Aorta (tissue), 5 donors: ENCODE data around the gene TCF21. TPM values are rescaled to one million over a fixed set of nuclear protein-coding genes. Genes with fewer than 3 reads are reported as not detected.
"Not testable (repeated sequence)": the region's sequence is repeated elsewhere in the genome, so short reads cannot be mapped to it uniquely, and the experiment has no call there.

Experiments used
- ATAC-seq: fragments of 200-7000 bp; cut with Tn5 transposase; one replicate; pipeline ENCODE4 v1.9.1; 2022; ENCODE audit warnings: moderate library complexity; ENCODE audit not compliant: low FRiP score
- DNase-seq, 2 donors: peaks; one replicate each; pipeline ENCODE4 v3.0.0-alpha.2; 2020
- H3K27ac ChIP-seq, 2 donors: one replicate each; pipeline ENCODE4 v1.5.1; 2013; ENCODE audit warnings: low read length in 2 of 2, mild to moderate bottlenecking in 2 of 2, moderate library complexity in 2 of 2, control low read depth in 1 of 2, inconsistent platforms in 1 of 2, low read depth in 1 of 2
- H3K27me3 ChIP-seq, 2 donors: one replicate each; pipeline ENCODE4 v1.6.1; 2013; ENCODE audit warnings: control low read depth in 1 of 2, low read length in 1 of 2, mild to moderate bottlenecking in 1 of 2, moderate library complexity in 1 of 2; ENCODE audit not compliant: insufficient read depth in 2 of 2, control insufficient read depth in 1 of 2
- H3K36me3 ChIP-seq, 2 donors: one replicate each; pipeline ENCODE4 v1.6.1; 2013; ENCODE audit warnings: control low read depth in 1 of 2, low read length in 1 of 2, mild to moderate bottlenecking in 1 of 2; ENCODE audit not compliant: insufficient read depth in 2 of 2, control insufficient read depth in 1 of 2
- H3K4me1 ChIP-seq, 2 donors: one replicate each; pipeline ENCODE4 v1.6.1; 2013; ENCODE audit warnings: low read length in 2 of 2, control low read depth in 1 of 2, mild to moderate bottlenecking in 1 of 2, moderate library complexity in 1 of 2; ENCODE audit not compliant: insufficient read depth in 2 of 2, control insufficient read depth in 1 of 2
- H3K4me3 ChIP-seq, 2 donors: one replicate each; pipeline ENCODE4 v1.5.1; 2013; ENCODE audit warnings: low read length in 2 of 2, control low read depth in 1 of 2, mild to moderate bottlenecking in 1 of 2
- H3K9me3 ChIP-seq: one replicate; pipeline ENCODE4 v1.6.1; 2013; ENCODE audit warnings: mild to moderate bottlenecking, low read length; ENCODE audit not compliant: control insufficient read depth
- WGBS, 2 donors: extraction: QIAGEN DNeasy Blood & Tissue Kit; methylation state at CpG; one replicate each; pipeline ENCODE4 v1.1.7; 2013; 5-methylcytosine and 5-hydroxymethylcytosine counted together
- intact Hi-C, 2 donors: fragments of 100-400 bp; cut with DNase I; formaldehyde crosslinking; loops; one replicate each; pipeline versions ENCODE4 v1.14.2 to v1.15.0; 2022
- polyA plus RNA-seq, 2 donors: library from polyadenylated mRNA; stranded (reverse); fragments of 200-250 nt; gene quantifications; one replicate each; pipeline ENCODE4 v1.2.3, GENCODE V29; 2013
- total RNA-seq, 2 donors: library from RNA; stranded (reverse); fragmentation: NEBNext Ultra II Directional; extraction: Animal tissue kit (Norgen Biotek cat#: 25700); gene quantifications; one replicate each; pipeline ENCODE4 v1.2.1, GENCODE V29; 2021
- donor health status: healthy with polysubstance abuse.
- donor health status: Bipolar disorder and iron deficiency.
- donor health status: DM: no; HTN: no; CAD: no.
- donor health status: DM: no; HTN: no; CAD: no.
- donor health status: DM: yes; HTN: yes; CAD: no.

The TCF21 gene
- total and polyA plus RNA-seq, 4 donors: 0.29 to 0.63 (median 0.49) TPM

DNA sequence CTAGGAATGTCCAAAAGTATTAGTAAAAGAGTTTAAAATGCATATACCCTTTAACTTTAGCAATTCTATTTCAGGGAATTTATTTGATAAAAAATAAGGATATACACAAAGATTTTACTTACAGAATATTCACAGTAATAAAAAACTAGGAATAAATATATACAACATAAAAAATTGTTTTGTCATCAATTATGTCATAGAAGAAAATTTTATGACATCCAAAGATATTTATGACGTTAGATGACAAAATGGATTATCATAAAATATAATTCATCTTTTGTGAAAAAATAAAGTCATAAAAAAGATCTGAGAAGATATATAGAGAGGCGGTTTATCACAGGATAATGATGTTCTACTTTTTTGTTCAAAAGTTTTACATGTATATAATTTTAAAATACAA, 32.0 kb upstream of the TCF21 start:
- no peaks in the 10 kb centered on the region for H3K27me3 ChIP-seq
- intact Hi-C loops: no loop called here
- no peaks in the 10 kb centered on the region for H3K36me3 ChIP-seq
- no peak overlapping the region for H3K4me3 ChIP-seq
- peaks cover 1% of the 10 kb centered on the region for H3K9me3 ChIP-seq
- no peak overlapping the region for H3K27ac ChIP-seq
- no peaks in the 10 kb centered on the region for H3K4me1 ChIP-seq
- ATAC-seq (no peak), DNase-seq (no peak)
- 78 to 79% methylated on average over 2 of the region's 2 CpGs for WGBS, 2 donors

DNA sequence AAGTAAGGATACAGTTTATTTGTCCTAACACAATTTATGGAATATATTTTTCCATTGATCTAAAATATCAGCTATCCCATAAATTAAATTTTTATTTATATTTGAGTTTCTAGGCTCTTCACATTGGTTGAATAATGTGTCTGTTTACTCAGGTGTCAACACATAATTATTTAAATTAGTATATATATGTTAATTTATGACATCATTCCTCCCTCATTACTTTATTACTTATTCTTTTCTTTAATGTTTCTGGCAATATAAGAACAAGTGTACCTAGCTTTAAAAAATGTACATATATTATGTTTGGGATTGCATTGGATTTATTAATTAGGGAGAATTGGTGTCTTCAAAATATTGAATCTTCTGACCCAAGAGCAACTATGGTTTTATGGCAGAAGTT, 31.2 kb upstream of the TCF21 start:
- H3K27ac ChIP-seq: no peak overlapping the region
- H3K36me3 ChIP-seq: no peaks in the 10 kb centered on the region
- H3K4me3 ChIP-seq: no peak overlapping the region
- DNase-seq (no peak), ATAC-seq (no peak)
- no peaks in the 10 kb centered on the region for H3K27me3 ChIP-seq
- intact Hi-C loops: no loop called here
- H3K4me1 ChIP-seq: no peaks in the 10 kb centered on the region
- peaks cover 1% of the 10 kb centered on the region for H3K9me3 ChIP-seq

GRCh38 chr6:133861337-133861736, 27.6 kb upstream of the TCF21 start:
- H3K9me3 ChIP-seq, intact Hi-C loops: not testable (repeated sequence)

GRCh38 chr6:133863228-133863627, 25.7 kb upstream of the TCF21 start:
- no peak for DNase-seq
- Histone ChIP-seq H3K27ac (no peak overlapping the region), H3K4me1 (no peaks in the 10 kb centered on the region), H3K4me3 (no peak overlapping the region), H3K9me3 (peaks cover 8% of the 10 kb centered on the region), H3K36me3 (no peaks in the 10 kb centered on the region), H3K27me3 (peaks cover 0 to 1% of the 10 kb centered on the region in 2 donors)
- ATAC-seq: no peak
- WGBS, 2 donors: 81 to 86% methylated on average over 1 of the region's 1 CpG
- intact Hi-C loops: no loop called here

More at GRCh38 chr6:133861337-133861736, 27.6 kb upstream of the TCF21 start:
- not testable (repeated sequence) for H3K36me3 ChIP-seq, ATAC-seq, H3K27ac ChIP-seq, H3K4me1 ChIP-seq, H3K4me3 ChIP-seq, H3K27me3 ChIP-seq, DNase-seq
- WGBS, 2 donors: 72% methylated on average over 2 of the region's 2 CpGs

DNA sequence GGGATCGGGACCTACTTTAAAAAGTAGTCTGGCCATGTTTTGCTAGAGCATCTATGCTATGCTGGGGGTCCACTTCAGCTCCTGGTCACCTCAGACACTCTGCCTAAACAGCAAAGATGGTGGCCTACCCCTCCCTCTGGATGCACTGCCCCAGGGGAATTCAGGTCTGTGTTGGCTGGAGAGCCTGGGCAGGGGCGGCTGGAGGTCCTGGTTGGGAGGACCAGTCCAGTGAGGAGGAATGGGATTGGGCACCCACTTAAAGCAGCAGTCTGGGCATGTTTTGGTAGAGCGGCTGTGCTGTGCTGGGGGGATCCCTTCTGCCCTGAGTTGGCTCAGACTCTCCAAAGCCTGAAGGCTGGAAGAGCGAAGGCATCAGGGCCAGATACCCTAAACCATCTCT, 23.2 kb upstream of the TCF21 start:
- no peak for DNase-seq
- no peak for ATAC-seq
- peaks cover 0 to 1% of the 10 kb centered on the region in 2 donors for H3K27me3 ChIP-seq
- WGBS, 2 donors: 94 to 96% methylated on average over 4 of the region's 4 CpGs
- H3K27ac ChIP-seq: no peak overlapping the region
- H3K4me1 ChIP-seq: no peaks in the 10 kb centered on the region
- H3K9me3 ChIP-seq: peaks cover 7% of the 10 kb centered on the region
- H3K36me3 ChIP-seq: no peaks in the 10 kb centered on the region
- intact Hi-C loops: no loop called here
- H3K4me3 ChIP-seq: no peak overlapping the region

DNA sequence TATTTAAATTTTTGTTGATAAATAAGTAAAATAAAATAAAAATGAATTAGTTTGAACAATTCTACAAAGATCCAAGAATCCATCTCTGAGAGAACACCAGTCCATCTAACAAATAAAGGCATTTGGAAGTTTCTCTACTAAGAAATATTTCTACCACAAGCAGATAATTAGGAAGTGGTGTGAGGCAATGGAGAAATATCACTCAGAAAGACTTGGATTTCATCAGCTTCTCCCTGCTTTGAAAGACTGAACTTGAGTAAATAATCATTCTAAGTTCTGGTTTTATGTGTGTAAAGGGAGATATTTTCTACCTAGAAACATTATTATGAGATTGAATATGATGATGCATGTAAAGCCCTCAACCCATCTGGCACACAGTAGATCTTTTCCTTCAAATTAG, 17.8 kb upstream of the TCF21 start:
- no peak overlapping the region for H3K4me3 ChIP-seq
- no peak overlapping the region for H3K27ac ChIP-seq
- intact Hi-C loops: no loop called here
- ATAC-seq (no peak), DNase-seq (no peak)
- H3K4me1 ChIP-seq: no peaks in the 10 kb centered on the region
- H3K36me3 ChIP-seq: no peaks in the 10 kb centered on the region
- H3K27me3 ChIP-seq: peaks cover 0 to 1% of the 10 kb centered on the region in 2 donors
- H3K9me3 ChIP-seq: no peaks in the 10 kb centered on the region

DNA sequence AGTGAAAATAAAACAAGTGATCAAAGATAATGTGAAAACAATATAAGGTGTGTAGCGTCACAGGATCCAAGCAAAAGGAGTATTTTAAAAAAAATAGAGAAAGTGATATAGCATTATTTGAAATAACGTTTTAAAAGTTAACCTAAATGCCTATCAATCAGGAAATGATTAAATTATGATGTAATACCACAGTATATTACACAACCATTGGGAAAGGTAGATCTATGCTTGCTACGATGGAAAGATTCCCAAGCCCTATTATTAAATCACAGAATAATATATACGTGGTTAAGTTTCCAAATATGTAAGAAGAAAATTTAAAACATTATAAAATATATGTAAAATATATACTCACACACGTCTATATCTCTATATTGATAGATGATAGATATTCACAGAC, 15.4 kb upstream of the TCF21 start:
- DNase-seq: no peak
- Histone ChIP-seq H3K27me3 (no peaks in the 10 kb centered on the region), H3K36me3 (no peaks in the 10 kb centered on the region), H3K4me1 (no peaks in the 10 kb centered on the region), H3K27ac (no peak overlapping the region), H3K9me3 (no peaks in the 10 kb centered on the region), H3K4me3 (no peak overlapping the region)
- no peak for ATAC-seq
- 71 to 81% methylated on average over 5 of the region's 5 CpGs for WGBS, 2 donors
- intact Hi-C loops: no loop called here

- Histone ChIP-seq H3K27me3 (no peaks in the 10 kb centered on the region), H3K27ac (no peak overlapping the region), H3K4me3 (no peak overlapping the region), H3K9me3 (no peaks in the 10 kb centered on the region), H3K36me3 (no peaks in the 10 kb centered on the region), H3K4me1 (no peaks in the 10 kb centered on the region)
- no peak for ATAC-seq
- WGBS, 2 donors: 41 to 58% methylated on average over 5 of the region's 5 CpGs
- intact Hi-C loops: no loop called here
- DNase-seq: no peak
Observed at GRCh38 chr6:133877116-133877515, 11.8 kb upstream of the TCF21 start.

GRCh38 chr6:133880006-133880405, 8.9 kb upstream of the TCF21 start:
- Histone ChIP-seq H3K27ac (no peak overlapping the region), H3K9me3 (no peaks in the 10 kb centered on the region), H3K4me1 (no peaks in the 10 kb centered on the region), H3K27me3 (no peaks in the 10 kb centered on the region), H3K4me3 (no peak overlapping the region), H3K36me3 (no peaks in the 10 kb centered on the region)
- DNase-seq (no peak), ATAC-seq (no peak)
- intact Hi-C loops: no loop called here
